IPS-NIHi7 (cell line): ENCODE measurements around the gene HK1.
"Not testable (repeated sequence)": the region's sequence is repeated elsewhere in the genome, so short reads cannot be mapped to it uniquely, and the experiment has no call there.

ENCODE experiments used
- DNase-seq: peaks from one replicate; pipeline ENCODE4 v3.0.0; 2012; ENCODE audit warnings: mixed read lengths; ENCODE audit errors: extremely low spot score

HK1 gene

GRCh38 chr10:69278446-69278963 is at the start of gene HK1:
HK1 (plus strand) TSS chr10:69278496.
- DNase-seq: no peak

DNA sequence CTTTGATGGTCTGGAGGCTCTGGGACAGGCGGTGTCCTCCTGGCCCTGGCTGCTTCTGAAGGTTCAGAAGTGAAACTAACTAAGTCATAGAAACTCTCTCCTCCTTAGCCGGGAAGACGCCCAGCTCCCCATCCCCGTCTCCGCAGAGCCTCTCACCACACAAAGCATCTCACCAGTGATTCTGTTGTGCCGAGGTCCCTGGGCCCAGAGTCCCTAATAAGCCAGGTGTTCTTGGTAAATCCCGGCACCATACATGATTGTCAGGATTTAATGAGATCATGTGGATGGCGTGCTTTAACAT is 48.7 kb upstream of the HK1 start:
- DNase-seq: no peak

DNA sequence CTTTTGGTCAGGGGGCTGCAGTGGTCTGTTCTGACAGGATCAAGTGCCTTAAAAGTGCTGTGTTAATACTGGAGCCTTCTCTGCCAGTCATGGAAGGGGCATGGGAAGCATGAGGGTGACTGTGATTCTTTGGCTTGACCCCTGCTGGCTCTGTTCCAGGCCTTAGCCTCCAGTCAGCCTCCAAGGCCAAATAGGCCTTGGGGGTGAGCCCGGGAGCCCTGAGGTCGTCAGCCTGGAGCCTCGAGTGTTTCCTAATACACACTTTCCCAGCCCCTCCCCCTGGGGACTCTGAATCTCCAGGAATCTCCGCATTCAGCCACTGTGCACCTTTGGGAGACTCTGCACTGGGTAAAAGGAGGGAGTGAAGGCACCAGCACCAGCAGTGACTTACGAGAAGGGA is 48.2 kb upstream of the HK1 start:
- no peak for DNase-seq

DNA sequence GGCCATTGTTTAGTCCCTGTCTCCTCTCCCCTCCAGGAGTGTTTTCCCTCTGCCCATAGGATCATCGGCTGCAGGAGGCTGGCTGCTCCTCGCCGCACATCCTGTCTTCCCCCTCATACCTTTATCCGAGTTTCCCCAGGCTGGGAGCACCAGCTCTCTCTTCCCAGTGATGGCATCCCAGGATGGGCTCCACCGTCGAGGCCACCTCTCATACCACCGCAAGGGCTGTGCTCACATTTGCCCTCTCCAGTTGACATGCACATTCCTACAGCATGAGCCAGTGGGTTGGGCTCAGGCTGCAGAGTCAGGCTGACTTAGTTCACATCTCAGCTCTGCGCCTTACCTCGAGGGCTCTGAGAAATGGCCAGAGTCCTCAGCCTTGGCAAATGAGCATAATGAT is 46.0 kb upstream of the HK1 start:
- peak; percentile 54 for DNase-seq

DNA sequence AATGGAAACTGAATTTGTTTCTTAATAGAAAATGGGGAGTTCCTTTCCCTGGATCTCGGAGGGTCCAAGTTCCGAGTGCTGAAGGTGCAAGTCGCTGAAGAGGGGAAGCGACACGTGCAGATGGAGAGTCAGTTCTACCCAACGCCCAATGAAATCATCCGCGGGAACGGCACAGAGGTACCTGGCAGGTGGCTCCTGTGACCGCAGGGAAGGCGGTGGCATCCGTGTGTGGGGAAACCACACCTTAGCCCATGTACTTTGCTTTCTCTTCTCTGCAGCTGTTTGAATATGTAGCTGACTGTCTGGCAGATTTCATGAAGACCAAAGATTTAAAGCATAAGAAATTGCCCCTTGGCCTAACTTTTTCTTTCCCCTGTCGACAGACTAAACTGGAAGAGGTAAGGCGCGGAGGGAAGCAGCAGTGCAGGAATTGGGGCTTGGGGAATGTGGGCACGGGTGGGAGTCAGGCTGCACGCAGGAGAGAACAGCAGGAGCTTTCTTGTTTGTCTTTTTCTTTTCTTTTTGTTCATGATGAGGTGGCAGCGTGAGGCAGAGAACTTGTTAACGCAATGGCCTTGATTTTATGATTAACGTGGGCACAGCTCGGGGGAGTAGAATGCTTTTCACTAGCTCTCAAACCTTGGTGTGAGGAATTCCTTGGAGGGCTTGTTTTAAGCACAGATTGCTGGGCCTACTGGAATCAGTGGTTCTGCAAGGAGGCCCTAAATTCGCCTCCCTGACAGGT is 45.4 kb upstream of the HK1 start:
- DNase-seq: no peak

DNA sequence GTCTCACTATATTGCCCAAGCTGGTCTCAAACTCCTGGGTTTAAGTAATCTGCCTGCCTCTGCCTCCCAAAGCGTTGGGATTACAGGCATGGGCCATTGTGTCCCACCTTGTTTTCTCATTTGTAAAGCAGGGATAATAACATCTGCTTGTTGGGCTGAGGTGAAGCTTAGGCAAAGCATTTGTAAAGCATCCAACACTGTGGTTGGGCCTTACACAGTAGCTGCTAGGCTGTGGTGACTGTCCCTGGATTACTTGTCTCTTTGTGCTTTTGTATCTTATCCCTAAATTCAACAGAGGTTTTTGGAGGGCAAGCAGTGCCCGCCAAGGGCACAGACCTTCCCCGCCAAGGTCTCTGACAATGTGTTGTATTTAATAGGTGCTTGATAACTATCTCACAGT is 43.8 kb upstream of the HK1 start:
- no peak for DNase-seq

DNA sequence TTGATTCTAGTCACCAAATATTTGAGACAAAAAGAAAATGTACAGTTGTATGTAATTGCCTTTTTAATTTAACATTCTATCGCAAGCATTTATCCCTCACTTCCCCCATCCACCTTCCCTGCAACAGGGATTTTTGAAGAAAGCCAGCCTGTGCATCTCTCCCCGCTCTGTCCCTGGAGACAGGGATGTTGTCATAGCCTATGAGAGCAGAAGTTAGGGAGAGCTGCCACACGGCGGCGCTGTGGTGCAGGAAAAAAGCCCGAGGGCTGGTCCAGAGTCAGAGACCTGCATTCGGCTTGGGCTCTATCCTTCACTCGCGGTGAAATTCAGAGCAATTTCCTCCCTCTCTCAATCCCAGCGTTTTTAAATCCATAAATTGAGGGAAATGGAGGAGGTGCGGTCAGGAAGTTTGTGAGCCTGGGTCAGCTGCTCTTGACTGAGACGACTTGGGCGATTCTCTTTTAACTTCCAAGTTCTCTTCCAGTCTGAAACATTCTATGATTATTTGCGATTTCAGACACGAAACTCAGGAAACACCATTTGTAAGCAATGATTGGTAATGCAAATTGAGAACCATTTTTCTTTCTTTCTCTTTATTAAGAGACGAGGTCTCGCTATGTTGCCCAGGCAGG is 40.7 kb upstream of the HK1 start:
- peak; percentile 94 for DNase-seq

DNA sequence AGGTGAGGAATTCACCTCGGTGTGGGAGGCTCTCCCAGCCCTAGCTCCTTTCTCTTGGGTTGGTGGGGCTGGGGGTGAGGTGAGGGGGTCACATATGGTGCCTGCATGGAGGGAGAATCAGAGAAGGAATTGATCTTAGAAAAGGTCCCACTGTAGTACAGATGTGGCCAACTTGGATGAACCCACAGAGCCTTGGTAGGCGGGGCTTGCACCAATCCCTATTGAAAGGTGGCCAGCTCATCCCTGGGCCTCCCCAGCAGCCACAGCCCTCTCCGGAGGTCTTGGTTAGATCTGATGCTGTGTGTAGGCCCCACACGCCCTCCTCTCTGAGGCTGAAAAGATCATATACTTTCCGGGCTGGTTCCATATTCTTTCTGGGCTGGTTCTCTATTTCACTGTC is 39.2 kb upstream of the HK1 start:
- no peak for DNase-seq

DNA sequence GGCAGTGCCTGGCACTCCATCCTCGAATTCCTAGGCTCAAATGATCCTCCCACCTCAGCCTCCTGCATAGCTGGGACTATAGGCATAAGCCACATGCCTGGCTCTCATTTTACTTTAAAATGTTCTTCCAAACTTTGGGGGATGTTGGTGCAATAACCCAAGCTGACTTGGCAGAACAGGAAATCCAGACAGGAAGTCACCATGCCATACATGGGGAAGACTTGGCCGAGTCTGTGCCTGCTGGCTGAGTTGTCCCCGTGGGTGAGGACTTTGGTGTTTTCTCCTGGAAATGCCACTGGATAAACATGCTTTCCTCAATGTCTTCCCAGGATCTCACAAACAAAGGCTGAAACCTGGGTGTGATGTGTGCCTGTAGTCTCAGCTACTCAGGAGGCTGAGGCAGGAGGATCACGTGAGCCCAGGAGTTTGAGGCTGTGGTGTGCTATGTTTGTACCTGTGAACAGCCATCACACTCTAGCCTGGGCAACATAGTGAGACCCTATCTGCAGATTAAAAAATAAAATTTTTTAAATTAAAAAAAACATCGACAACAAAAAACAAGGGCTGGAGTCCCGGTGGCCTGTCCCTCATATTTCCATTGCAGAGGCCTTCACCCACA is 38.4 kb upstream of the HK1 start:
- DNase-seq: no peak

GRCh38 chr10:69240455-69240854 is 37.8 kb upstream of the HK1 start:
- no peak for DNase-seq

DNA sequence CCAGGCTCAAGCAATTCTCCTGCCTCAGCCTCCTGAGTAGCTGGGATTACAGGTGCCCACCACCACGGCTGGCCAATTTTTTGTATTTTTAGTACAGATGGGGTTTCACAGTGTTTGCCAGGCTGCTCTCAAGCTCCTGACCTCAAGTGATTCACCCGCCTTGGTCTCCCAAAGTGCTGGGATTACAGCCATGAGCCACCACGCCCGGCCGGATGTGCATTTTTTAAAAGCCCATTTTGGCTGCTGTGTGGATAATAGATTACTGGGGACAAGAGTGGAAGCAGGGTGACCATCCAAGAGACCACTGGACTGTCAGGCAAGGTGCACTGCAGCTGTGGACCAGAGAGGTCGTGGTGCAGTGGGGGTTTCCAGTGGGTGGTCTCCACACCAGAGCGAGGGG is 36.7 kb upstream of the HK1 start:
- DNase-seq: no peak

DNA sequence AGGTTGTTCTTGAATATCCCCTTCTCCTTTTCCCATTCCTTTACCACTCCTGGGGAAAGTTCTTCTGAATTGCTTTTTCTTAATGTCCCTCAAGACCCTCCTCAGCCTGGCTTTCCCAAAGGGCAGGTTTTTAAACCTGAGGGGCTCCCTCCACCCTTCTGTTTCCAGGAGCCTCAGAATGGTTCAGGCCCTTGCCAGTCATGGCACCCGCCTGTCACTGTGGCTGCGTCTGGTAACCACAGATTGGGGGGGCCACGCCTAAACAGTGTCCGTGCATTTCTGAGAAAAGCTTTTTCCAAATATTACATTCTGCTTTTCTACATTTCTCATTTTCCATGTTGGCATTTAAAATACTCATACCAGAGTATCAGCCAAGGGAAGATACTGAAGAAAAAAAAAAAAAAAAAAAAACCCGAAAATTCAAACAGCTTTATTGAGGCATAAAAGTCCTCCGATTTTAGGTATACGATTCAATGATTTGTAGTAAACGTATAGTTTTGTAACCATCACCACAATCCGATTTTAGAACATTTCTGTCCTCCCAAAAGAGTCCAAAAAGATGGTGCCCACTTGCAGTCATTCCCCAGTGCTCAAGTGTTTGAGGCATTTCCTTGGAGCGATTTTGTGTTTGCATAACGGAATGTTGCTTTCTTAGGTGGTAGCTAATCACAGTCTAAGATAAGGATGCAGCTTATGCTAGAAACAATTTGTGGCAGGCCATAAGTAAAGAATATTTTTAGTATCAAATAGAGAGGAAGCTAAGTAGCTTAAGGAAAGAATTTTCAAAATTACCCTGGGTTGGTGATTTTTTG is 36.0 kb upstream of the HK1 start:
- no peak for DNase-seq

- no peak for DNase-seq
Measured at GRCh38 chr10:69242852-69243212, 35.5 kb upstream of the HK1 start.

GRCh38 chr10:69243817-69244216 is 34.5 kb upstream of the HK1 start:
- DNase-seq: no peak

- DNase-seq: no peak
Measured at GRCh38 chr10:69246036-69246435, 32.3 kb upstream of the HK1 start.

- DNase-seq: no peak
Measured at GRCh38 chr10:69246581-69247312, 31.5 kb upstream of the HK1 start.

DNA sequence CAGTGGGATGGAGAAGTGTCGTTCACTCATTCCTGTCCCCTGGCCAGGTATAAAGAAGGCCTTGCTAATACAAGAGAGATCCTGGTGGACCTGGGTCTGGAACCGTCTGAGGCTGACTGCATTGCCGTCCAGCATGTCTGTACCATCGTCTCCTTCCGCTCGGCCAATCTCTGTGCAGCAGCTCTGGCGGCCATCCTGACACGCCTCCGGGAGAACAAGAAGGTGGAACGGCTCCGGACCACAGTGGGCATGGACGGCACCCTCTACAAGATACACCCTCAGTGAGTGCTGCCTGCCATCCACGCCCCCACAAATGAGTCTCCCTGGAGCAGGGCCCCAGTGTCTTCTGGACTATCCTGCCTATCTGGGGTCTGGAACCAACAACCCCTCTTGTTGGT is 31.0 kb upstream of the HK1 start:
- DNase-seq: no peak

- DNase-seq: no peak
Measured at GRCh38 chr10:69248117-69248730, 30.1 kb upstream of the HK1 start.

- no peak for DNase-seq
Measured at GRCh38 chr10:69250041-69250440, 28.3 kb upstream of the HK1 start.

- DNase-seq: not testable (repeated sequence)
Measured at GRCh38 chr10:69251417-69251816, 26.9 kb upstream of the HK1 start.

- no peak for DNase-seq
Measured at GRCh38 chr10:69253171-69253570, 25.1 kb upstream of the HK1 start.
